22Rv1 (cell line): ENCODE measurements around the gene SLC7A1.

Experiments
- ZFX ChIP-seq: fragments of 450-650 bp; IDR thresholded peaks from 2 replicates; pipeline ENCODE4 v1.6.1; 2017; ENCODE audit warnings: antibody characterized with exemption, borderline replicate concordance
- TF ChIP-seq, protein P1 (sequence below): fragments of 450-650 bp; IDR thresholded peaks from 2 replicates; pipeline ENCODE4 v1.5.1; 2017; ENCODE audit warnings: mild to moderate bottlenecking

DNA sequence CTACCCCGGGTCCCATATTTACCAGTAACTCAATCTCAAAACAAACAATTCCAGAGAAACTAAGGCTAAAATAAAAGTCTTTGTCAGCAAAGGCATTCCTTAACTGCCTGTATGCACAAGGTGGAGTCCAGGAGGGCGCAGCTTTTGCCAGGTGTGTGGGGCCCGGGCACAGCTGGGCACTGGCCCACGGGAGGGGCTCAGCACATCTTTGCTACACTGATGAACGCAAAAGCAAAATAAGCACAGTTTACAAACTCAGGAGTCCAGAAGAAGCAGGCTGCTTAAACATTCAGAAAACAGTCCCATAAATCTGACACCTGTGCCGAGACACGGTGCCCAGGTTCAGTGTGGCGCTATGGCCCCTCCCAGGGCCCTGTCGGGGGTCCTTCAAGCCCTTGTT, 70.8 kb downstream of the SLC7A1 start:
- TF ChIP-seq, protein P1, sequence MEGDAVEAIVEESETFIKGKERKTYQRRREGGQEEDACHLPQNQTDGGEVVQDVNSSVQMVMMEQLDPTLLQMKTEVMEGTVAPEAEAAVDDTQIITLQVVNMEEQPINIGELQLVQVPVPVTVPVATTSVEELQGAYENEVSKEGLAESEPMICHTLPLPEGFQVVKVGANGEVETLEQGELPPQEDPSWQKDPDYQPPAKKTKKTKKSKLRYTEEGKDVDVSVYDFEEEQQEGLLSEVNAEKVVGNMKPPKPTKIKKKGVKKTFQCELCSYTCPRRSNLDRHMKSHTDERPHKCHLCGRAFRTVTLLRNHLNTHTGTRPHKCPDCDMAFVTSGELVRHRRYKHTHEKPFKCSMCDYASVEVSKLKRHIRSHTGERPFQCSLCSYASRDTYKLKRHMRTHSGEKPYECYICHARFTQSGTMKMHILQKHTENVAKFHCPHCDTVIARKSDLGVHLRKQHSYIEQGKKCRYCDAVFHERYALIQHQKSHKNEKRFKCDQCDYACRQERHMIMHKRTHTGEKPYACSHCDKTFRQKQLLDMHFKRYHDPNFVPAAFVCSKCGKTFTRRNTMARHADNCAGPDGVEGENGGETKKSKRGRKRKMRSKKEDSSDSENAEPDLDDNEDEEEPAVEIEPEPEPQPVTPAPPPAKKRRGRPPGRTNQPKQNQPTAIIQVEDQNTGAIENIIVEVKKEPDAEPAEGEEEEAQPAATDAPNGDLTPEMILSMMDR, result no peak
- TF ChIP-seq ZFX, result no peak
